GM12878 (cell line): Measurements from ENCODE around the gene GLTP. TPM values are rescaled to one million over a fixed set of nuclear protein-coding genes. Genes with fewer than 3 reads are reported as not detected.
A peak's percentile ranks its signal among the peaks of the same experiment; 100 is the strongest.

ENCODE experiments used
- FOXM1 ChIP-seq: IDR thresholded peaks from 2 replicates; pipeline ENCODE4 v1.6.1; 2012; ENCODE audit warnings: low read depth, mild to moderate bottlenecking, inconsistent platforms, low read length, moderate library complexity
- IRF4 ChIP-seq: IDR thresholded peaks from 2 replicates; pipeline ENCODE4 v1.6.1; 2011; ENCODE audit warnings: low read depth, low read length
- NFYA ChIP-seq: IDR thresholded peaks from 2 replicates; pipeline ENCODE4 v1.6.1; 2011; ENCODE audit warnings: low read depth, mild to moderate bottlenecking, low read length, improper control_type of control experiment, borderline replicate concordance
- NR2C2 ChIP-seq: IDR thresholded peaks from 2 replicates; pipeline ENCODE4 v1.6.1; 2011; ENCODE audit warnings: borderline replicate concordance, low read depth; ENCODE audit not compliant: control insufficient read depth, insufficient read length
- SMAD1 ChIP-seq: fragments of 450-650 bp; IDR thresholded peaks from 2 replicates; pipeline ENCODE4 v1.6.1; 2018; ENCODE audit warnings: mild to moderate bottlenecking, low read depth; ENCODE audit not compliant: partially characterized antibody
- SMARCA5 ChIP-seq: fragments of 450-650 bp; IDR thresholded peaks from 2 replicates; pipeline ENCODE4 v1.6.1; 2017; ENCODE audit warnings: mild to moderate bottlenecking
- SREBF2 ChIP-seq: IDR thresholded peaks from 2 replicates; pipeline ENCODE4 v1.6.1; 2012; ENCODE audit warnings: mild to moderate bottlenecking, low read length
- SUPT20H ChIP-seq: IDR thresholded peaks from 2 replicates; pipeline ENCODE4 v1.6.1; 2011; ENCODE audit warnings: low read depth, mild to moderate bottlenecking, low read length, moderate library complexity, borderline replicate concordance; ENCODE audit not compliant: control insufficient read depth
- SUZ12 ChIP-seq: fragments of 200-600 bp; sonication (generic); IDR thresholded peaks from one replicate; pipeline ENCODE4 v1.6.1; 2018; ENCODE audit warnings: antibody characterized with exemption, mild to moderate bottlenecking; ENCODE audit not compliant: unreplicated experiment
- ZNF207 ChIP-seq: fragments of 450-650 bp; IDR thresholded peaks from 2 replicates; pipeline ENCODE4 v1.6.1; 2014; ENCODE audit warnings: antibody characterized with exemption, mild to moderate bottlenecking, borderline replicate concordance
- ZNF217 ChIP-seq: fragments of 450-650 bp; IDR thresholded peaks from 2 replicates; pipeline ENCODE4 v1.6.1; 2017; ENCODE audit warnings: antibody characterized with exemption, mild to moderate bottlenecking
- polyA plus RNA-seq, 11 experiments: library from polyadenylated mRNA; depleted of rRNA in 4 of 11; unstranded in 6 of 11; stranded (reverse) in 5 of 11; fragments of >200 nt; fragmentation: Nextera tagmentation in 4 of 11; fragmentation: Illumina TruSeq in 1 of 11; extraction: Ambion mirVana in 4 of 11; extraction: Trizol in 1 of 11; gene quantifications; 1 replicate in 1 of 11; 2 replicates in 10 of 11; pipeline versions ENCODE4 v1.2.1 to v1.2.3, GENCODE V29; 2011 to 2016; ENCODE audit warnings: inconsistent platforms in 2 of 11, missing spikeins in 2 of 11, low read depth in 1 of 11
- total RNA-seq, 4 experiments: library from RNA; depleted of rRNA in 3 of 4; stranded (reverse); fragments of >200 nt in 3 of 4; fragmentation: Illumina TruSeq in 1 of 4; extraction: Trizol in 1 of 4; gene quantifications; 2 replicates each; pipeline versions ENCODE4 v1.2.1 to v1.2.3, GENCODE V29; 2013 to 2021
- TF ChIP-seq, protein P1 (sequence below): fragments of 450-650 bp; IDR thresholded peaks from 2 replicates; pipeline ENCODE4 v1.6.1; 2017; ENCODE audit warnings: mild to moderate bottlenecking, moderate library complexity
- TF ChIP-seq, protein P2 (sequence below): IDR thresholded peaks from 2 replicates; pipeline ENCODE4 v1.6.1; 2011; ENCODE audit warnings: low read depth, mild to moderate bottlenecking, low read length, moderate library complexity, borderline replicate concordance; ENCODE audit errors: extremely low read depth
- TF ChIP-seq, protein P3 (sequence below): IDR thresholded peaks from 2 replicates; pipeline ENCODE4 v1.6.1; 2011; ENCODE audit warnings: borderline replicate concordance, low read depth, mild to moderate bottlenecking, moderate library complexity, mixed read lengths, low read length; ENCODE audit not compliant: insufficient read depth; ENCODE audit errors: extremely low read length
- TF ChIP-seq, protein P4 (sequence below): IDR thresholded peaks from 2 replicates; pipeline ENCODE4 v1.6.1; 2012; ENCODE audit warnings: low read depth, low read length, improper control_type of control experiment
- TF ChIP-seq, protein P5 (sequence below): fragments of 450-650 bp; IDR thresholded peaks from 2 replicates; pipeline ENCODE4 v1.6.1; 2018; ENCODE audit warnings: borderline replicate concordance, mild to moderate bottlenecking; ENCODE audit not compliant: partially characterized antibody
- TF ChIP-seq, protein P6 (sequence below): IDR thresholded peaks from 2 replicates; pipeline ENCODE4 v1.6.1; 2012; ENCODE audit warnings: low read depth, low read length, improper control_type of control experiment

Gene GLTP
- total and polyA plus RNA-seq, 10 of the 15 experiments (the other 5 are each of a cell fraction or from before 2014, with no cell fraction given), result 16.8 to 44.0 (median 25.3) TPM

DNA sequence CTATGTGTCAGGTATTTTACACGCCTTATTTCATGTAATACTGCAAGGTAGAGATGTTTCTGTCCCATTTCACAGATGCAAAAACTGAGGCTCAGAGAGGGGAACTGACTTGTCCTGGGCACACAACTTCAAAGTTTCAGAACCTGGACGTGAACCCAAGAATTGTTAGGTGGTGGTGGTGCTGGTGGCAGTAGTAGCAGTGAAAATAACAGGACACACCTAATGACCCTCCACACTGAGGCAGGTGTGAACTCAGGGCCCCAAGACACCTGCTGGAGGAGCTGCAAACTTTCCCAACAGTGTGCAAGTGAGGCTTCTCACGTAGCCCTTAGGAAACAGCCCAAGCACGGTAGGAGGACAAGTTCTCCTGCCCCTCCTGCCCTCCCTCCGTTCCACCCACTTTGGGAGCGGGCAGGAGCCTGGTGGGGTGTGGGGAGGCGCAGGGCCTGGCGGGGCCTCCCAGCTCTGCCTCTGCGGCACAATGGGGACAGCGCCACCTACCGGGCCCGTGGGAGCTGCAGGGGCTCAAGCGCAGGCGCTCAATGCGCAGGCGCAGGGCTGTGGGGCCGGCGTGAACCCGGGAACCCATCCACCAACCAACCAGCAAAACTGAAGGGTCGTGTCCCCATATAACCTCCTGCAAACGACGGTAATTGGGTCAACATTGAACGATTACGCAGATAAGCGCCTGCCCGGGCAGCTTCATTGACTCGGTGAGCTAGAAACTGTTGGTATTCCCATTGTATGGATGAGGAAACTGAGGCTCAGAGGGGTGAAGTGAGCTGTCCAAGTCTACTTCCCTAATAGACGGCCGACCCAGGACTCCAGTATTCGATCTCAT, 35.1 kb downstream of the GLTP start (continued):
- TF ChIP-seq NFYA (no peak), SMAD1 (no peak), SUZ12 (no peak), SUPT20H (no peak), ZNF207 (peak; percentile 85), FOXM1 (no peak), ZNF217 (peak; percentile 76), IRF4 (no peak), SMARCA5 (peak; percentile 82), NR2C2 (no peak), SREBF2 (no peak)
- TF ChIP-seq, protein P1, sequence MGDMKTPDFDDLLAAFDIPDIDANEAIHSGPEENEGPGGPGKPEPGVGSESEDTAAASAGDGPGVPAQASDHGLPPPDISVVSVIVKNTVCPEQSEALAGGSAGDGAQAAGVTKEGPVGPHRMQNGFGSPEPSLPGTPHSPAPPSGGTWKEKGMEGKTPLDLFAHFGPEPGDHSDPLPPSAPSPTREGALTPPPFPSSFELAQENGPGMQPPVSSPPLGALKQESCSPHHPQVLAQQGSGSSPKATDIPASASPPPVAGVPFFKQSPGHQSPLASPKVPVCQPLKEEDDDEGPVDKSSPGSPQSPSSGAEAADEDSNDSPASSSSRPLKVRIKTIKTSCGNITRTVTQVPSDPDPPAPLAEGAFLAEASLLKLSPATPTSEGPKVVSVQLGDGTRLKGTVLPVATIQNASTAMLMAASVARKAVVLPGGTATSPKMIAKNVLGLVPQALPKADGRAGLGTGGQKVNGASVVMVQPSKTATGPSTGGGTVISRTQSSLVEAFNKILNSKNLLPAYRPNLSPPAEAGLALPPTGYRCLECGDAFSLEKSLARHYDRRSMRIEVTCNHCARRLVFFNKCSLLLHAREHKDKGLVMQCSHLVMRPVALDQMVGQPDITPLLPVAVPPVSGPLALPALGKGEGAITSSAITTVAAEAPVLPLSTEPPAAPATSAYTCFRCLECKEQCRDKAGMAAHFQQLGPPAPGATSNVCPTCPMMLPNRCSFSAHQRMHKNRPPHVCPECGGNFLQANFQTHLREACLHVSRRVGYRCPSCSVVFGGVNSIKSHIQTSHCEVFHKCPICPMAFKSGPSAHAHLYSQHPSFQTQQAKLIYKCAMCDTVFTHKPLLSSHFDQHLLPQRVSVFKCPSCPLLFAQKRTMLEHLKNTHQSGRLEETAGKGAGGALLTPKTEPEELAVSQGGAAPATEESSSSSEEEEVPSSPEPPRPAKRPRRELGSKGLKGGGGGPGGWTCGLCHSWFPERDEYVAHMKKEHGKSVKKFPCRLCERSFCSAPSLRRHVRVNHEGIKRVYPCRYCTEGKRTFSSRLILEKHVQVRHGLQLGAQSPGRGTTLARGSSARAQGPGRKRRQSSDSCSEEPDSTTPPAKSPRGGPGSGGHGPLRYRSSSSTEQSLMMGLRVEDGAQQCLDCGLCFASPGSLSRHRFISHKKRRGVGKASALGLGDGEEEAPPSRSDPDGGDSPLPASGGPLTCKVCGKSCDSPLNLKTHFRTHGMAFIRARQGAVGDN, result no peak
- TF ChIP-seq, protein P2, sequence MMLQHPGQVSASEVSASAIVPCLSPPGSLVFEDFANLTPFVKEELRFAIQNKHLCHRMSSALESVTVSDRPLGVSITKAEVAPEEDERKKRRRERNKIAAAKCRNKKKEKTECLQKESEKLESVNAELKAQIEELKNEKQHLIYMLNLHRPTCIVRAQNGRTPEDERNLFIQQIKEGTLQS, result peak; percentile 39; the same call in 1 of the 2 replicates
- TF ChIP-seq, protein P3, sequence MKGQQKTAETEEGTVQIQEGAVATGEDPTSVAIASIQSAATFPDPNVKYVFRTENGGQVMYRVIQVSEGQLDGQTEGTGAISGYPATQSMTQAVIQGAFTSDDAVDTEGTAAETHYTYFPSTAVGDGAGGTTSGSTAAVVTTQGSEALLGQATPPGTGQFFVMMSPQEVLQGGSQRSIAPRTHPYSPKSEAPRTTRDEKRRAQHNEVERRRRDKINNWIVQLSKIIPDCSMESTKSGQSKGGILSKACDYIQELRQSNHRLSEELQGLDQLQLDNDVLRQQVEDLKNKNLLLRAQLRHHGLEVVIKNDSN, result no peak
- TF ChIP-seq, protein P4, sequence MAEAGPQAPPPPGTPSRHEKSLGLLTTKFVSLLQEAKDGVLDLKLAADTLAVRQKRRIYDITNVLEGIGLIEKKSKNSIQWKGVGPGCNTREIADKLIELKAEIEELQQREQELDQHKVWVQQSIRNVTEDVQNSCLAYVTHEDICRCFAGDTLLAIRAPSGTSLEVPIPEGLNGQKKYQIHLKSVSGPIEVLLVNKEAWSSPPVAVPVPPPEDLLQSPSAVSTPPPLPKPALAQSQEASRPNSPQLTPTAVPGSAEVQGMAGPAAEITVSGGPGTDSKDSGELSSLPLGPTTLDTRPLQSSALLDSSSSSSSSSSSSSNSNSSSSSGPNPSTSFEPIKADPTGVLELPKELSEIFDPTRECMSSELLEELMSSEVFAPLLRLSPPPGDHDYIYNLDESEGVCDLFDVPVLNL, result no peak
- TF ChIP-seq, protein P5, sequence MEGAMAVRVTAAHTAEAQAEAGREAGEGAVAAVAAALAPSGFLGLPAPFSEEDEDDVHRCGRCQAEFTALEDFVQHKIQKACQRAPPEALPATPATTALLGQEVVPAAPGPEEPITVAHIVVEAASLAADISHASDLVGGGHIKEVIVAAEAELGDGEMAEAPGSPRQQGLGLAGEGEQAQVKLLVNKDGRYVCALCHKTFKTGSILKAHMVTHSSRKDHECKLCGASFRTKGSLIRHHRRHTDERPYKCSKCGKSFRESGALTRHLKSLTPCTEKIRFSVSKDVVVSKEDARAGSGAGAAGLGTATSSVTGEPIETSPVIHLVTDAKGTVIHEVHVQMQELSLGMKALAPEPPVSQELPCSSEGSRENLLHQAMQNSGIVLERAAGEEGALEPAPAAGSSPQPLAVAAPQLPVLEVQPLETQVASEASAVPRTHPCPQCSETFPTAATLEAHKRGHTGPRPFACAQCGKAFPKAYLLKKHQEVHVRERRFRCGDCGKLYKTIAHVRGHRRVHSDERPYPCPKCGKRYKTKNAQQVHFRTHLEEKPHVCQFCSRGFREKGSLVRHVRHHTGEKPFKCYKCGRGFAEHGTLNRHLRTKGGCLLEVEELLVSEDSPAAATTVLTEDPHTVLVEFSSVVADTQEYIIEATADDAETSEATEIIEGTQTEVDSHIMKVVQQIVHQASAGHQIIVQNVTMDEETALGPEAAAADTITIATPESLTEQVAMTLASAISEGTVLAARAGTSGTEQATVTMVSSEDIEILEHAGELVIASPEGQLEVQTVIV, result no peak
- TF ChIP-seq, protein P6, sequence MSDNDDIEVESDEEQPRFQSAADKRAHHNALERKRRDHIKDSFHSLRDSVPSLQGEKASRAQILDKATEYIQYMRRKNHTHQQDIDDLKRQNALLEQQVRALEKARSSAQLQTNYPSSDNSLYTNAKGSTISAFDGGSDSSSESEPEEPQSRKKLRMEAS, result 0 out of 2 replicates have a peak, but pooled peaks have one; percentile 20
